Measurements from ENCODE around the gene CTIF. TPM values are rescaled to one million over a fixed set of nuclear protein-coding genes. Genes with fewer than 3 reads are reported as not detected.

CTIF gene
- polyA plus RNA-seq, 3 donors, result 11.7 to 74.2 (median 39.8) TPM

- no peak overlapping the region for H3K27ac ChIP-seq (ENCODE audit: low read depth, low read length)
- WGBS, 3 donors, result 90 to 93% (median 91%) methylated on average over 17 of the region's 17 CpGs
Measured at GRCh38 chr18:48609820-48610815, 71.3 kb downstream of the CTIF start.

DNA sequence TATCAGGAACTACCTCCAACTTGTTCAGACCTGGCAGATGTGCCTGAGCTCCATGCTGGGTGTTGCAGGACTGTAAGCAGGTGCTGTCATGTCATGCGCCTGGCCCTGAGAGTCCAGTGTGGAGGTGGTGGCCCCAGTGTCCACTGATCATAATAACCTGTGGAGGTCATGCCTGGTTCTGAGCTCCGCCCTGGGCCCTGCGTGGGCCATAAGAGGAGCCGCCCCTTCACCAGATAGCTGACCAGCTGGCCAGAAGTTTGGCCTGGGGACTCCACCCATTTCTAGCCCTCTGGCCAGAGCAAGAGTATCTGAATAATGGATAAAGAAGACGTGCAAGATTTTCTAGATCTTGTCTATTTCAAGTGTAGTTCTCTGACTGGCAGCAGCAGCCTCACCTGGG, 72.4 kb downstream of the CTIF start:
- no peak overlapping the region for H3K27ac ChIP-seq (ENCODE audit: low read depth, low read length)
- WGBS, 3 donors, result 82 to 93% (median 88%) methylated on average over 5 of the region's 5 CpGs

DNA sequence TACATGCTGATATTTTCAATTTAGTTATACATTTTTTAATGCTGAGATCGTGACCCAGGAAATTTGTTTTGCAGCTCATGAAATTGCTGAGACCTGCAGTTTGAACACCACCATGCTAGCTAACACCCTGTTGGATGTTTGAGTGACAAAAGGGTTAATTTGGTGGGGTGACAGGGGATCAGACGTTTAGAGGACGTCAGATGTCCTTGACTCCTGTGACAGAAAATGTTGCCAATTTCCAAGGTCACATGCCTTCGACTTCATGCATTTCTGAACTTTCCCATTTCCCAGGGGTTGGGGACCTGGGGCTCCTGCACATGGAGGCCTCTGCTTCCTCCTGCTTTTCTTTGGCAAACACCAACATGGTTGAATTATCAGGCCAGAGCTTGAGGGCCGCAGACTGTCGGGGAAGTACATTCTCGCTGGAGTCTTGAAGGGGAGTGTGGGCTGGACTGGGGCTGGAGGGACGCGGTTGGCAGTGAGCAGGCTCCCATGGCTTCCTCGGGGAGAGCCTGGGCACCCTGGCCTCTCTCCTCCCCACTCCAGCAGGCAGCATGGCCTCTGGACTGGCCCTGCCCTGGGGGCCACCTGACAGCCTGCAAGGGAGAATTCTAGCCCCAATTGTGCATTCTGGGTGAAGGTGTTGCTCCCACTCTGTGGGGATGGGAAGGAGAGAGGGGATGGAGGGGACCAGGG, 73.1 kb downstream of the CTIF start:
- H3K27ac ChIP-seq (ENCODE audit: low read depth, low read length), result no peak overlapping the region
- WGBS, 3 donors, result 73 to 87% (median 82%) methylated on average over 10 of the region's 10 CpGs

DNA sequence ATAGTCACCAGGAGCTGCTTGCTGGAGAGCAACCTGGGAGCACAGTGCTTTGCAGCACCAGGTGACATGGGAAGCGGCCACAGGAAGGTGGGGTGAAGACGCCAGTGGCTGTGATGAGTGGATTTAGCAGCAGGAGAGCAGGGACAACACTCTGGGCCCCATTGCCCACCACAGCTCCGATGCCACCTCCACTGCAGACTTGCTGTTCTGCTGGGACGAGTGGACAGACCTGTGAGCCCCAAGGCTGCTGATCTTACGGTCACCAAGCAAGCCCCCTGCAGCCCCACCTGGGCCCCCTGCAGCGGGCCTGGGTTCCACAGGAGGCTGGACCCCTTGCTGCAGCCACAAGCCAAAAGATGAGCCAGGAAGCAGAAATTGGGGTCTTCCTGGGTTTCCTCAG, 73.7 kb downstream of the CTIF start:
- no peak overlapping the region for H3K27ac ChIP-seq (ENCODE audit: low read depth, low read length)
- WGBS, 3 donors, result 95 to 99% (median 95%) methylated on average over 6 of the region's 6 CpGs

DNA sequence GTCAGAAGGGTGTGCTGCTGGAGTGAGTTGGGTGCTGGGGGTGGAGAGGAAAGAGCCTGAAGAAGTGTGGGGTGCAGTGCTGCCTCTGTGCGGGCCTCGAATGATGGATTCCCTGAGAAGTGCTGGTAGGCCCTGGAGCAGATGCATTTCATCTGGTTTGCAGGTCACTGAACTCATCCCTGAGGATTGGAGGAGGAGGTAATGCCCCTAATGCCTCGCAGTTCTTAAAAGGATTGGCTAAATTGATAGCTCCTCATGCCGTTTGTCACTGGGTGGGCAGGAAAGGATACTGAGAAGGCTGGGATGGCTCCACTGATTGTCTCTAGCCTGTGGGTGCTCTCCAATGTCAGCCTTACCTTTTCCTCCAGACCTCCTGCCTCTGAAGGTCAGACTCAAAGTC, 74.1 kb downstream of the CTIF start:
- H3K27ac ChIP-seq (ENCODE audit: low read depth, low read length), result no peak overlapping the region
- WGBS, 3 donors, result 69 to 80% (median 71%) methylated on average over 4 of the region's 4 CpGs

- 59 to 74% (median 65%) methylated on average over 15 of the region's 15 CpGs for WGBS, 3 donors
- H3K27ac ChIP-seq (ENCODE audit: low read depth, low read length), result no peak overlapping the region
Measured at GRCh38 chr18:48613589-48614404, 75.0 kb downstream of the CTIF start.

DNA sequence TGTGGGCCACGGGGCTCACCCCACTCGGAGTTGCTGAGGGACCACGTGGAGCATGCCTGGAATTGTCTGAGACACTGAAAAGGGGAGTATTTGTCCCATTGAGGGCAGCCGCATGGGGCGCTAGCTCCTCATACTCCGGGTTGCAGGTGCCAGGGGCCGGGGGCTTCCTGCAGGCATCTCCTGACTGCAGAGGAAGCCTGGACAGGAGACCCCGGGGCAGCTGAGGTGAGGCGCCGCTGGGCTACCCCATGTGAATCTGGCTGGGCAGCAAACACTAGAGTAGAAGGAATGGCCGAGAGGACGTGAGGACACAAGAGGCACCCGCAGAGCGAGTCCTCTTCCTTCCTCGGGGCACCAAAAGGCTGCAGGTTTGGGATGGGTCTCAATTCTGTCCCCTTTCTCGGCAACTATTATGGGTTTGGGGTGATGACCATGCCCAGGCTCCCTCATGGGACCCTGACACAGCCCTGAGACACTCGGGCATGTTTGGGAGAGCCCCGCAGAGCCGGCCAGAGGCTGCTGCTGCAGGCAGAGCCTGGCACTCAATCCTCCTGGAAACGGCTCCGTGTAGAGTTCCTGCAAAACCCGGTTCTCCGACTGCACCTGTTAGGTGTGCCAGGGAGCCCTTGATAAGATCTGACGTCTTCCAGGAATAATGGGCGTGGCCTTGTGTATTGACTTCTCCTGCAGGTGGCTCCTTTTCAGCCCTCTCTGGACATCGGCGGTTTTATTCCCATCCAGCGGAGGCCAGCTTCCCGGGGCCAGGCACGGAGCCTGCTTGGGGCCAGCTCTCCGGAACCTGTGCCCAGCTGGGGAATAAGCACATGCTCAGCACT, 77.0 kb downstream of the CTIF start:
- no peak overlapping the region for H3K27ac ChIP-seq (ENCODE audit: low read depth, low read length)
- 58 to 89% (median 86%) methylated on average over 30 to 31 of the region's 31 CpGs for WGBS, 3 donors

- WGBS, 3 donors, result 81 to 90% (median 81%) methylated on average over 8 of the region's 8 CpGs
Measured at GRCh38 chr18:48616484-48617255, 77.8 kb downstream of the CTIF start.

DNA sequence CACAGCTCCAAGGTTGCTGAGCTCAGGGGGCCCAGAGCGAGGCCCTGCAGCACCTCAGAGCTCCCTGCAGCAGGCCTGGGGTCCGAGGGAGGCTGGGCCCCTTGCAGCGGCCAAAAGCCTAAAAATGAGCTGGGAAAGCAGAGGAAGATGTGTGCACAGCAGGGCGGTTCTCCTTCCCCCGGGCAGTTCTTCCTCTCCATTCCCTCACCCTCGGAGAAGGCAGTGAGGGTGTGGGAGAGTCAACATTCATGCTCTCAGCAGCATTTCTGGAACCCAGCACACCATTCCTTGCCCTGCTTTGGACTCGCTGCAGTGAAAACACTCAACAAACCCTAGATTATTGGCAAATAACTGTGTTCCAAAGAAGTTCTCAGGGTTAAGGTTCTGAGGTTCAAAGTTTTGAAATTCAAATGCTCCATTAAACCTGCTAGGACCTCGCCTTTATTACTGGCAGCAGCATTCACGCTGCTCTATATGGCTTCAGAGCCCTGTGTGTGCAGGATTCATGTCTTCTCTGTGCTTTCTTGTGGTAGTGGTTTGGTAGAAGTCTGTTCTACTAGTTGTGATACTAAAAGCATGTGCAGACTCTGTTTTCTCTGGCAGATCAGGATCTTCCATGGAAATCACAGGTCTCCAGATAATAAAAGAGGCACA, 79.1 kb downstream of the CTIF start:
- WGBS, 3 donors, result 88 to 91% (median 90%) methylated on average over 9 of the region's 9 CpGs
- H3K27ac ChIP-seq (ENCODE audit: low read depth, low read length), result no peak overlapping the region

More at GRCh38 chr18:48616484-48617255, 77.8 kb downstream of the CTIF start:
- no peak overlapping the region for H3K27ac ChIP-seq (ENCODE audit: low read depth, low read length)

DNA sequence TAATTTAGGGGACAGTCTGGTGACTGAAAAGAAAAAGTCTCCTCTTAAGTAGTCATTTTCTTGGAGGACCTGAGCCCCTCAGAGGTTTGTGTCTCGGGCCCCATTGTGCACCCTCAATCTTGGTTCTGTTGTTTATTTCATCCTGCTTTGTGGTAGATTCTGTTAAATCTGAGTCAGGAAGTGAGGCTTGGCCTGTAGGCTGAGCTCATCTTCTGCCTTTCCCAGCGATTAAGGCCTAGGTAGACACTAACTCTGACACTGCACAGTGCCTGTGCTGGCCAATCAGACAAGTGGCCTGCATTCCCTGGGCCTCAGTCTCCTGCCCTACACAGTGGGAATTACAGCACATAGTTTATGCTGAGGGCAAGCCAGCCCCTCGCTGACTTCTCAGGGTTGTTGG, 80.2 kb downstream of the CTIF start:
- 82 to 90% (median 89%) methylated on average over 3 of the region's 3 CpGs for WGBS, 3 donors
- H3K27ac ChIP-seq (ENCODE audit: low read depth, low read length), result no peak overlapping the region

DNA sequence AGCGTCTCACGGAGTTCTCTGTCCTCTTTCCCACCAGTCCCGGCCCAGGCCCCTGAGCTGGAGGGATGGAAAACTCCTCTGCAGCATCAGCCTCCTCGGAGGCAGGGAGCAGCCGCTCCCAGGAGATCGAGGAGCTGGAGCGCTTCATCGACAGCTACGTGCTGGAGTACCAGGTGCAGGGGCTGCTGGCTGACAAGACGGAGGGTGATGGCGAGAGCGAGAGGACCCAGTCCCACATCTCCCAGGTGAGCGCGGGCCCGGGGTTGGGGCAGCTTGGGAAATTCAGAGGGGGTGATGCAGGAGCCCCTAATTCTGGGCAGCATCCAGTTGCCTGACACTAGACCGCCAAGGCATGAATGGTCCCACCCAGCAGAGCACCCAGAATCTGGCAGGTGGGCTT, 80.7 kb downstream of the CTIF start:
- 95 to 97% (median 95%) methylated on average over 16 of the region's 16 CpGs for WGBS, 3 donors
- H3K27ac ChIP-seq (ENCODE audit: low read depth, low read length), result no peak overlapping the region

DNA sequence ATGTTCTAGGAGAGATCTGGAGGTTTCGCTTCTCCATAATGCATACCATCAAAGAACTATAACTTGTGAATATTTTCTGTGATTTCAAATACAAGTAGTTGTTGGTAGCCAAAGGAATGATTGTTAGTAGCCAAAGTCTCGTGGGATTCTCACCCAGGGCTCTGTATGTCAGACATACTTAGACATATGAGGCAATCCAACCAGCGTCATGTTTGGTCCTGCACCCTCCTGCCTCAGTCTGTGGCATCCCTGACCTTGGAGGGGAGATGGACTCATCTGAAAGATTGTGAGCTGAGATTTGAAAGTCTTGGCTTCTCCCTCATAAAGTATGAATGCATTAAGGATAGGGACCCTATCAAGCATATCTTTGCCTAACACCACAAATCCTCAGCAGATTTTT, 81.2 kb downstream of the CTIF start:
- no peak overlapping the region for H3K27ac ChIP-seq (ENCODE audit: low read depth, low read length)
- WGBS, 3 donors, result 91 to 98% (median 96%) methylated on average over 3 of the region's 3 CpGs

- 88 to 94% (median 94%) methylated on average over 8 of the region's 8 CpGs for WGBS, 3 donors
- no peak overlapping the region for H3K27ac ChIP-seq (ENCODE audit: low read depth, low read length)
Measured at GRCh38 chr18:48621240-48621639, 82.4 kb downstream of the CTIF start.

- 78 to 87% (median 86%) methylated on average over 11 of the region's 11 CpGs for WGBS, 3 donors
- no peak overlapping the region for H3K27ac ChIP-seq (ENCODE audit: low read depth, low read length)
Measured at GRCh38 chr18:48621815-48622555, 83.2 kb downstream of the CTIF start.

- WGBS, 3 donors, result 65 to 84% (median 68%) methylated on average over 13 of the region's 13 CpGs
- no peak overlapping the region for H3K27ac ChIP-seq (ENCODE audit: low read depth, low read length)
Measured at GRCh38 chr18:48622911-48623431, 84.1 kb downstream of the CTIF start.

All from adipose tissue (tissue), 3 donors.